LNCaP clone FGC (cell line): ENCODE results near the gene EIF5AL1.

Source experiments
- DNase-seq: peaks from one replicate; pipeline ENCODE4 v3.0.0-alpha.2; 2011; ENCODE audit warnings: low read depth
- H3K4me3 ChIP-seq: 2 replicates; pipeline ENCODE4 v1.5.1; 2011; ENCODE audit warnings: mild to moderate bottlenecking, low read depth, low read length, control low read depth
- TF ChIP-seq, protein P1 (sequence below): IDR thresholded peaks from 2 replicates; pipeline ENCODE4 v1.5.1; 2012; ENCODE audit warnings: mild to moderate bottlenecking; ENCODE audit not compliant: control insufficient read depth, insufficient read depth; ENCODE audit errors: extremely low read depth

EIF5AL1 gene

DNA sequence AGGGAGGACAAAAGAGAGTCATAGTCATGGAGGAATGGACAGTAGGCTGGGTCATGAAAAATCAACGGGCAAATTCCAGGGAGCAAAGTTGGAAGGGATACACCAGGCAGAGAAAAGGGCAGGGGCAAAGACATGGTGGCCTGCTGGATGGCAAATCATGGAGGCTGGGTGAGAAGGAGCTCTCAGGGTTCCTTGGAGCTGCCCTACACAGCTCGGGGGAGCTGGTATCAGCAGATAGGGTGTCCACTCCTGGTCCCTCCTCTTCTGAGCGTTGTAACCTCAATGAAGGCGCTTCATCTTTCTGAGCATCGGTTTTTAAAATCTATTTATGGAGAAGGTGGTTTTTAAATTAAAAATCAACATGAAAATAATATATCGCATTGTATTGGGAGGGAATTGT is 27.9 kb upstream of the EIF5AL1 start:
- DNase-seq = no peak
- TF ChIP-seq, protein P1, sequence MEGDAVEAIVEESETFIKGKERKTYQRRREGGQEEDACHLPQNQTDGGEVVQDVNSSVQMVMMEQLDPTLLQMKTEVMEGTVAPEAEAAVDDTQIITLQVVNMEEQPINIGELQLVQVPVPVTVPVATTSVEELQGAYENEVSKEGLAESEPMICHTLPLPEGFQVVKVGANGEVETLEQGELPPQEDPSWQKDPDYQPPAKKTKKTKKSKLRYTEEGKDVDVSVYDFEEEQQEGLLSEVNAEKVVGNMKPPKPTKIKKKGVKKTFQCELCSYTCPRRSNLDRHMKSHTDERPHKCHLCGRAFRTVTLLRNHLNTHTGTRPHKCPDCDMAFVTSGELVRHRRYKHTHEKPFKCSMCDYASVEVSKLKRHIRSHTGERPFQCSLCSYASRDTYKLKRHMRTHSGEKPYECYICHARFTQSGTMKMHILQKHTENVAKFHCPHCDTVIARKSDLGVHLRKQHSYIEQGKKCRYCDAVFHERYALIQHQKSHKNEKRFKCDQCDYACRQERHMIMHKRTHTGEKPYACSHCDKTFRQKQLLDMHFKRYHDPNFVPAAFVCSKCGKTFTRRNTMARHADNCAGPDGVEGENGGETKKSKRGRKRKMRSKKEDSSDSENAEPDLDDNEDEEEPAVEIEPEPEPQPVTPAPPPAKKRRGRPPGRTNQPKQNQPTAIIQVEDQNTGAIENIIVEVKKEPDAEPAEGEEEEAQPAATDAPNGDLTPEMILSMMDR = no peak
- H3K4me3 ChIP-seq = no peak overlapping the region

- TF ChIP-seq, protein P1 = peak; percentile 85
- no peak overlapping the region for H3K4me3 ChIP-seq
- peak; percentile 36 for DNase-seq
Measured at GRCh38 chr10:79487296-79488194, 24.8 kb upstream of the EIF5AL1 start.

DNA sequence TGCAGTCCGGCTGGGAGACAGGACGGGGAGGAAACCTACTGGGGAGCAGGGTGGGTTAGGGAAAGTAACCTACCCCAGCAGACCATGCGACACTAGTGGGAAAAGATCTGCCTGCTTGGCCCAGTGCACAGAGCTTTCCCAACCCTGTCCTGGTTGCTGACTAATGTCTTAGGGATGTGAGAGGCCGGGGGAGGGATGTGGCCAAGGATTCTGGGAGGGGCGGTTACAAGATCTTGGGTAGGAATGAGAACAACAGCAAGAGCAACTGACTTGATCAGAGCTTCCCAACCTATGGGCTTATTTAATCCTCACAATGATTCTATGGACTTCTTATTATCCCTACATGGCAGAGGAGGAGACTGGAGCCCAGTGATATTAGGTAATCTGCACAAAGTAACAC is 24.0 kb upstream of the EIF5AL1 start:
- TF ChIP-seq, protein P1 = no peak
- DNase-seq = no peak
- H3K4me3 ChIP-seq = no peak overlapping the region

GRCh38 chr10:79488870-79489269 is 23.5 kb upstream of the EIF5AL1 start:
- TF ChIP-seq, protein P1 = no peak
- DNase-seq = no peak
- no peak overlapping the region for H3K4me3 ChIP-seq

DNA sequence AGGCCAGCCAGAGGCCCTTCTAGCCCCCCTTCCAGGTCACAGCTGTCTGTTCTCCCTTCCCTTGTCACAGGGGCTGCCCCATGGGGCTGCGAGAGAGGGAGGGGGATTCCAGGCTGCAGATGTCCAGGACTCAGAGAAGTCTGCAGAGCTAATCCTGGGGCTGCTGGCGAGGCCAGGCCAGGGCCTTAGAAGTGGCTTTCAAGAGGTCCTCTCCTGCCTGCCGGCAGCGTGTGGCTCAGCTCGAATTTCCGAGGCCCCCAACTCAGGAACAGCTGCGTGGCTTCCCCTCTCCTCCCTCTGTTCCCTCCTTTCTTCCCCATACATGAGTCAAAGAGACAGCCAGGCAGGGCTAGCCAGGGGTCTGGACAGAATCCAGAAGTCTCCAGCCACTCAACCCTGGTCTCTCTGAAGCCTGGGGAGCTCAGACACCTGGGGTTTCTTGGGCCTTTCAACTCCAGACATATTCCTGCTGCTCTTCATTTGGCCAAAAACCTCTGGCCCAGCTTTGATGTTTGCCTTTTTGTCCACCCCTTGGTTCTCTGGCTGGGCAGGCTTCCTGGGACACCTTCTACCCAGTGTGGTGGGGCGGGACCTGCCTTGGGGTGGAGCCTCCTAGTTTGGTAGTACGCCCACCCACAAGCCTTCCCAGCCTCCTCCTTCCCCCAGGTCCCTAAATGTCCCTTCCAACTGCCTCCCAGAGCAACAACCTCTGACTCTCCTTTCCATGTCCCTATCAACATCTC is 21.8 kb upstream of the EIF5AL1 start:
- no peak for DNase-seq

GRCh38 chr10:79491143-79491835 is 21.0 kb upstream of the EIF5AL1 start:
- TF ChIP-seq, protein P1 = peak; percentile 19; the same call in 1 of the 2 replicates
- H3K4me3 ChIP-seq = no peak overlapping the region
- no peak for DNase-seq

More for the DNA sequence above, 21.8 kb upstream of the EIF5AL1 start:
- H3K4me3 ChIP-seq = no peak overlapping the region
- TF ChIP-seq, protein P1 = no peak
